GM18870 (cell line): Measurements from ENCODE around the gene MYO1F.

Experiments
- ATAC-seq: cut with Tn5 transposase; IDR thresholded peaks from one replicate; pipeline ENCODE4 v1.9.1; 2021; ENCODE audit warnings: moderate library complexity; ENCODE audit not compliant: unreplicated experiment

MYO1F gene

DNA sequence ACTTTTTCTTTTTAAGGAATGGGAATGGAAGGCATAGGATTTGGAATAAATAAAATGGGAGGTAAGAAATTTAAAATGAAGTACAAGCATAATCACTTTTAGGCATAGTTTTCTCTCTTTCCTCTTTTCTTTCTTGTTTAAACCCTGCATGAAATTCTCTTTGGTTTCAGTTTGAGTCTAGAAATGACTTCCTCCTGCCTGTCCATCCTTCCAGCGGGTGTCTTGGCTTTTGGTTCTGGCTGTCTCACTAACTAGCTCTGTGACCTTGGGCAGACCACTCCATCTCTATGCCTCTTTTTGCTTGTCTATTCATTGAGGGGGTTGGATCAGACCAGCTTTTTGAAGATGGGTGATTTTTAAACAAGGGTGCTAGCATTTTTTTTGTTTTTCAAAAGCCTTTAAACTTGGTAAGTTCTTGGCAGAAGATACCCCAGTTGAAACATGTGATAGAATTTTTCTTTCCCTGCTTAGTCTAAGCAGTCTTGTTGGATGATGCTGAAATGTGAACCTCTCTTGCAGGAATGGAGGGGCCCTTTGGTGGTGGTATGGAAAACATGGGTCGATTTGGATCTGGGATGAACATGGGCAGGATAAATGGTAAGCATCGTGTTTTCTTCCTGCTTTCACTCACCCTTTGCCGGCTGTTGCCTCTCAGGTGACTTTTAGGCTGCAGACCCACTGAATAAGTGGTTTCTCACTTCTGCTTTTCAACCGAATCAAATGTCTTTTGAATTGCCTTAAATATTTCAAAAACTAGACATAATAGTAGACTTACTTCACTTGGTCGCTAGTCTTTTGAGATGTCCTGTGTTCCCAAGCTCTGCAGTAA lies 103.4 kb downstream of the MYO1F start:
- no peak for ATAC-seq
